ENCODE data around the gene GRIA2.

Gene GRIA2

GRCh38 chr4:157270108-157270507 is 49.6 kb downstream of the GRIA2 start:
- DNase-seq, result no peak

GRCh38 chr4:157270552-157270951 is 50.0 kb downstream of the GRIA2 start:
- DNase-seq, result no peak

GRCh38 chr4:157271166-157271869 is 50.8 kb downstream of the GRIA2 start:
- DNase-seq, result no peak

GRCh38 chr4:157280673-157281072 is 60.1 kb downstream of the GRIA2 start:
- no peak for DNase-seq

GRCh38 chr4:157282019-157282418 is 61.5 kb downstream of the GRIA2 start:
- no peak for DNase-seq

- DNase-seq, result no peak
These were observed 66.9 kb downstream of the GRIA2 start for GRCh38 chr4:157287445-157287844.

GRCh38 chr4:157290622-157291021 is 70.1 kb downstream of the GRIA2 start:
- DNase-seq, result no peak

- DNase-seq, result no peak
These were observed 70.5 kb downstream of the GRIA2 start for GRCh38 chr4:157291071-157291470.

- no peak for DNase-seq
These were observed 73.1 kb downstream of the GRIA2 start for GRCh38 chr4:157293673-157294072.

GRCh38 chr4:157294575-157294974 is 74.0 kb downstream of the GRIA2 start:
- DNase-seq, result no peak

GRCh38 chr4:157300701-157301100 is 80.2 kb downstream of the GRIA2 start:
- DNase-seq, result no peak

- no peak for DNase-seq
These were observed 83.0 kb downstream of the GRIA2 start for GRCh38 chr4:157303471-157303960.

GRCh38 chr4:157304769-157305168 is 84.2 kb downstream of the GRIA2 start:
- no peak for DNase-seq

GRCh38 chr4:157312702-157313101 is 92.2 kb downstream of the GRIA2 start:
- DNase-seq, result no peak

- no peak for DNase-seq
These were observed 94.4 kb downstream of the GRIA2 start for GRCh38 chr4:157314906-157315305.

GRCh38 chr4:157315968-157316367 is 95.4 kb downstream of the GRIA2 start:
- no peak for DNase-seq

- no peak for DNase-seq
These were observed 99.6 kb downstream of the GRIA2 start for GRCh38 chr4:157320092-157320491.

GRCh38 chr4:157327666-157328065 is 107.1 kb downstream of the GRIA2 start:
- no peak for DNase-seq

- no peak for DNase-seq
These were observed 137.4 kb downstream of the GRIA2 start for GRCh38 chr4:157357887-157358286.

- DNase-seq, result no peak
These were observed 137.9 kb downstream of the GRIA2 start for GRCh38 chr4:157358439-157358838.

GRCh38 chr4:157358851-157359250 is 138.3 kb downstream of the GRIA2 start:
- no peak for DNase-seq

- no peak for DNase-seq
These were observed 142.8 kb downstream of the GRIA2 start for GRCh38 chr4:157363360-157363759.

GRCh38 chr4:157372154-157372553 is 151.6 kb downstream of the GRIA2 start:
- no peak for DNase-seq

GRCh38 chr4:157372567-157372966 is 152.0 kb downstream of the GRIA2 start:
- no peak for DNase-seq

GRCh38 chr4:157389741-157390140 is 169.2 kb downstream of the GRIA2 start:
- DNase-seq, result no peak
